Tibial nerve (tissue), 4 donors: ENCODE results near the gene PDE2A. TPM values are rescaled to one million over a fixed set of nuclear protein-coding genes. Genes with fewer than 3 reads are reported as not detected.

Experiments used
- DNase-seq, 2 donors: peaks; one replicate each; pipeline ENCODE4 v3.0.0-alpha.2; 2019; ENCODE audit warnings: low spot score in 2 of 2
- H3K27ac ChIP-seq, 4 donors: fragments of 200-600 bp; sonication (generic) in 3 of 4; one replicate each; pipeline ENCODE4 v1.5.1; 2017 to 2019; ENCODE audit warnings: mild to moderate bottlenecking in 1 of 4
- H3K27me3 ChIP-seq, 2 donors: fragments of 200-600 bp; sonication (generic) in 1 of 2; one replicate each; pipeline versions ENCODE4 v1.5.1 to v1.6.0; 2017 to 2019
- H3K36me3 ChIP-seq, 3 donors: fragments of 200-600 bp; sonication (generic); one replicate each; pipeline ENCODE4 v1.5.1; 2018 to 2019
- H3K4me1 ChIP-seq, 4 donors: fragments of 200-600 bp; sonication (generic) in 3 of 4; one replicate each; pipeline ENCODE4 v1.5.1; 2017 to 2019
- H3K4me3 ChIP-seq, 4 donors: fragments of 200-600 bp; sonication (generic) in 3 of 4; one replicate each; pipeline ENCODE4 v1.5.1; 2017 to 2019; ENCODE audit warnings: mild to moderate bottlenecking in 1 of 4, moderate library complexity in 1 of 4
- H3K9me3 ChIP-seq, 4 donors: fragments of 200-600 bp; sonication (generic) in 3 of 4; one replicate each; pipeline ENCODE4 v1.5.1; 2017 to 2019
- EP300 ChIP-seq, 2 donors: sonication (generic); formaldehyde crosslinking; IDR thresholded peaks; one replicate each; pipeline ENCODE4 v1.6.1; 2017; ENCODE audit warnings: antibody characterized with exemption in 2 of 2, mild to moderate bottlenecking in 1 of 2
- POLR2A ChIP-seq, 2 donors: fragments of 450-650 bp; IDR thresholded peaks; one replicate each; pipeline ENCODE4 v1.6.1; 2017; ENCODE audit warnings: antibody characterized with exemption in 2 of 2, mild to moderate bottlenecking in 2 of 2, moderate library complexity in 2 of 2
- WGBS, 2 donors: methylation state at CpG; one replicate each; pipeline ENCODE4 v1.1.5; 2018; 5-methylcytosine and 5-hydroxymethylcytosine counted together
- total RNA-seq, 4 donors: library from RNA; depleted of rRNA; stranded (reverse); fragments of >200 nt; gene quantifications; one replicate each; pipeline ENCODE4 v1.1.0, GENCODE V29; 2016
- TF ChIP-seq, protein P1 (sequence below), 5 experiments: fragments of 200-600 bp in 3 of 5; fragments of 450-650 bp in 2 of 5; sonication (generic) in 3 of 5; IDR thresholded peaks; one replicate each; pipeline ENCODE4 v1.5.1; 2016 to 2019; ENCODE audit warnings: antibody characterized with exemption in 5 of 5, mild to moderate bottlenecking in 3 of 5, moderate library complexity in 2 of 5

PDE2A gene
- total RNA-seq, 4 donors from 2014 or later: 30.3 to 75.7 (median 43.1) TPM

DNA sequence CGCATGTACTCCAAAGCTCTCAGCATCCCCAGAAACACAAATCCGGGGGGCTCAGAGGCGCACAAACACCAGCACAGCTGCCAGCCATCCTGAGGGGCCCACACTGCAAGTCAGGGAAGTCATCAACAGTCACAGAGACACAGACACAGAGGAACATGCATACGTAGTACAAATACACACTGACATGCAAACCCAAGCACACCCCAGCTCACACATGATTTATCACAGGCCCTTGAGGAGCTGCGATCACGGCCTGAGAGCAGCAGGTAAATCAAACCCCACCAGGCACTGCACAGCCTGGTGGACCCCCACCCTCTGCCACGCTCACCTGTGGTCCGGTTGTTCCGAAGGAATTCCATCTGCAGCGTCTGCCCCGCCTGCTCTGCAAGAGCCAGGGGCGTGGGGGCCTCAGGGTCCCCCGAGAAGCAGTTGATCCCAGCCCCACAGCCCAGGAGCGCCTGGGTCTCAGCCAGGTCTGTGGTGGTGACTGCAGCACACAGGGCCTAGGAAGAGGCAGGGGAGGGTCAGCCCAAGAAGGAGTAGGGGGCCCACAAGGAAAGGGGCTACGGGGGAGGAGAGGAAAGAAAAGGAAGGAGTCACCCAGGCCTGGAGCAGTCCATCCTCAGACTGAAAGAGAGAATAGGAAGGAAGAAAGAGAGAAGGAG, 28.5 kb upstream of the PDE2A start:
- Histone ChIP-seq H3K4me1 (peaks cover 0 to 56% (median 23%) of the 10 kb centered on the region in 4 donors), H3K27ac (peak overlapping the region; percentile 34 to 83 (median 77)), H3K4me3 (peak overlapping the region in 3 of 4 donors; percentile 5 to 45 (median 19)), H3K27me3 (no peaks in the 10 kb centered on the region), H3K36me3 (peaks cover 0 to 87% (median 20%) of the 10 kb centered on the region in 3 donors), H3K9me3 (no peaks in the 10 kb centered on the region)
- DNase-seq: no peak
- 53 to 54% methylated on average over 14 to 15 of the region's 15 CpGs for WGBS, 2 donors
- TF ChIP-seq POLR2A (IDR thresholded peaks at IDR 0.05): no peak
- TF ChIP-seq, protein P1, sequence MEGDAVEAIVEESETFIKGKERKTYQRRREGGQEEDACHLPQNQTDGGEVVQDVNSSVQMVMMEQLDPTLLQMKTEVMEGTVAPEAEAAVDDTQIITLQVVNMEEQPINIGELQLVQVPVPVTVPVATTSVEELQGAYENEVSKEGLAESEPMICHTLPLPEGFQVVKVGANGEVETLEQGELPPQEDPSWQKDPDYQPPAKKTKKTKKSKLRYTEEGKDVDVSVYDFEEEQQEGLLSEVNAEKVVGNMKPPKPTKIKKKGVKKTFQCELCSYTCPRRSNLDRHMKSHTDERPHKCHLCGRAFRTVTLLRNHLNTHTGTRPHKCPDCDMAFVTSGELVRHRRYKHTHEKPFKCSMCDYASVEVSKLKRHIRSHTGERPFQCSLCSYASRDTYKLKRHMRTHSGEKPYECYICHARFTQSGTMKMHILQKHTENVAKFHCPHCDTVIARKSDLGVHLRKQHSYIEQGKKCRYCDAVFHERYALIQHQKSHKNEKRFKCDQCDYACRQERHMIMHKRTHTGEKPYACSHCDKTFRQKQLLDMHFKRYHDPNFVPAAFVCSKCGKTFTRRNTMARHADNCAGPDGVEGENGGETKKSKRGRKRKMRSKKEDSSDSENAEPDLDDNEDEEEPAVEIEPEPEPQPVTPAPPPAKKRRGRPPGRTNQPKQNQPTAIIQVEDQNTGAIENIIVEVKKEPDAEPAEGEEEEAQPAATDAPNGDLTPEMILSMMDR (IDR thresholded peaks at IDR 0.05): no peak
- TF ChIP-seq EP300 (IDR thresholded peaks at IDR 0.05): no peak

DNA sequence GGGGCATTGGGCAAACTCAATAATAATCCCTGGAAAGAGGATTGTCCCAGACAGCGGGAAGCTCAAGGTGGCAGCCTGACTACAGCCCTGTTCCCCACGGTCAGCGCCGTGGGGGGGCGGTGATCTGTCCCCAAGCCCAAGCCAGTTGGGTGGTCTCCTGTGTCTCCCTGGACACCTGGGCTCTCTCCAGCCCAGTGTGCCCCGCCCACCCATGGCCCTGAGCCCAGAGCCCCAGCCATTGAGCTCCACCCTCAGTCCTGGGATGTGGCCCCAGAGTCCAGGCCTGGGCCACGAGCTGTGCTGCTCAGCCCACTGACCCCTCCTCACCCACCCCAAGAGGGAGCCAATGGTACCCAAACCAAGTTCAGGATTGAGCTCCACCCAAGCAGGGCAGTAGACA, 27.9 kb upstream of the PDE2A start:
- H3K4me3 ChIP-seq: peak overlapping the region in 1 of 4 donors; percentile 45
- peak overlapping the region; percentile 34 to 83 (median 77) for H3K27ac ChIP-seq
- DNase-seq: no peak
- H3K27me3 ChIP-seq: no peaks in the 10 kb centered on the region
- WGBS, 2 donors: 78 to 79% methylated on average over 7 of the region's 7 CpGs
- no peak for TF ChIP-seq POLR2A (IDR thresholded peaks at IDR 0.05)
- TF ChIP-seq EP300 (IDR thresholded peaks at IDR 0.05): no peak
- TF ChIP-seq, protein P1 (IDR thresholded peaks at IDR 0.05): no peak
- peaks cover 0 to 87% (median 19%) of the 10 kb centered on the region in 3 donors for H3K36me3 ChIP-seq
- H3K9me3 ChIP-seq: no peaks in the 10 kb centered on the region
- H3K4me1 ChIP-seq: peaks cover 0 to 62% (median 28%) of the 10 kb centered on the region in 4 donors

- H3K27ac ChIP-seq: peak overlapping the region in 1 of 4 donors; percentile 82
- no peak for DNase-seq
- H3K27me3 ChIP-seq: no peaks in the 10 kb centered on the region
- H3K4me3 ChIP-seq: no peak overlapping the region
- no peaks in the 10 kb centered on the region for H3K9me3 ChIP-seq
- H3K36me3 ChIP-seq: peaks cover 0 to 87% (median 23%) of the 10 kb centered on the region in 3 donors
- WGBS, 2 donors: 81 to 87% methylated on average over 5 to 10 of the region's 10 CpGs
- peaks cover 0 to 68% (median 28%) of the 10 kb centered on the region in 4 donors for H3K4me1 ChIP-seq
- no peak for TF ChIP-seq POLR2A (IDR thresholded peaks at IDR 0.05)
- TF ChIP-seq, protein P1 (IDR thresholded peaks at IDR 0.05): no peak
- TF ChIP-seq EP300 (IDR thresholded peaks at IDR 0.05): no peak
Measured at GRCh38 chr11:72701466-72701865, 27.2 kb upstream of the PDE2A start.

GRCh38 chr11:72700146-72700545, 25.9 kb upstream of the PDE2A start:
- Histone ChIP-seq H3K9me3 (no peaks in the 10 kb centered on the region), H3K36me3 (peaks cover 0 to 87% (median 28%) of the 10 kb centered on the region in 3 donors), H3K27me3 (no peaks in the 10 kb centered on the region), H3K4me1 (peaks cover 0 to 60% (median 28%) of the 10 kb centered on the region in 4 donors), H3K4me3 (no peak overlapping the region), H3K27ac (no peak overlapping the region)
- TF ChIP-seq, protein P1 (IDR thresholded peaks at IDR 0.05): no peak
- TF ChIP-seq EP300 (IDR thresholded peaks at IDR 0.05) (no peak), POLR2A (IDR thresholded peaks at IDR 0.05) (no peak)
- 61 to 65% methylated on average over 3 of the region's 3 CpGs for WGBS, 2 donors
- DNase-seq: no peak

DNA sequence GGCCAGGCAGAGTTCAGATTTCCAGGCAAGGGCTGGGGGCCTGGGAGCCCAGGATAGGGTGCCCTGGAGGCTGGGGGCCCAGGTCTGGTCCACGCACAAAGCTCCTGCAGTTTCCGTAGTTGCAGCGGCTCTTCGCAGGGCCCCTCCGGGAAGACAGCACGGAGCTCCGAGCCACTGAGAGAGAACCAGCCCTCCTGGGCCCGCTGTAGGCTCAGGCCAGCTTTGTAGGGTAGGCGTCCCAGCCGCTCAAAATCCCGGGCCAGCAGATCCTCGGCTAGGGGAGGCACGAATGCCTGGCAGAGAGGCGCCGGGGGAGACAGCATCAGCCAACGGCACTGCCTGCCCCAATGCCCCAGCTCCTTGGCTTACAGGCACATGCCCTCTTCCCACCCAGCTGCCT, 23.6 kb upstream of the PDE2A start:
- Histone ChIP-seq H3K36me3 (peaks cover 5 to 99% (median 42%) of the 10 kb centered on the region in 3 donors), H3K27me3 (no peaks in the 10 kb centered on the region), H3K27ac (peak overlapping the region in 2 of 4 donors; percentile 16 to 81), H3K4me1 (peaks cover 0 to 36% (median 12%) of the 10 kb centered on the region in 4 donors), H3K9me3 (no peaks in the 10 kb centered on the region), H3K4me3 (no peak overlapping the region)
- no peak for DNase-seq
- TF ChIP-seq POLR2A (IDR thresholded peaks at IDR 0.05): no peak
- TF ChIP-seq EP300 (IDR thresholded peaks at IDR 0.05): no peak
- TF ChIP-seq, protein P1 (IDR thresholded peaks at IDR 0.05): no peak
- WGBS, 2 donors: 82 to 84% methylated on average over 7 to 11 of the region's 16 CpGs
